Brain microvascular endothelial cell (primary cell): ENCODE measurements around the gene PAIP1.
"Not testable (repeated sequence)": the region's sequence is repeated elsewhere in the genome, so short reads cannot be mapped to it uniquely, and the experiment has no call there.

Source experiments
- DNase-seq: peaks from one replicate; pipeline ENCODE4 v3.0.0-alpha.2; 2020
- H3K27ac ChIP-seq: fragments of 250-450 bp; sonication (Bioruptor Pico); 2 replicates; pipeline ENCODE4 v1.5.1; 2020; ENCODE audit warnings: mild to moderate bottlenecking, moderate library complexity
- H3K27me3 ChIP-seq: fragments of 250-450 bp; sonication (Bioruptor Pico); replicated peaks from 2 replicates; pipeline ENCODE4 v1.5.1; 2020; ENCODE audit warnings: mild to moderate bottlenecking
- H3K36me3 ChIP-seq: fragments of 250-450 bp; sonication (Bioruptor Pico); replicated peaks from 2 replicates; pipeline ENCODE4 v1.5.1; 2020; ENCODE audit warnings: mild to moderate bottlenecking
- H3K4me3 ChIP-seq: 2 replicates; pipeline ENCODE4 v1.5.1; 2011; ENCODE audit warnings: low read depth, mild to moderate bottlenecking, control low read depth, low read length, moderate library complexity
- in situ Hi-C: cut with HindIII; loops from 2 replicates; pipeline ENCODE4 v1.10.0; 2017; ENCODE audit warnings: low sequenced_read_pairs, low pct_ligation_motif_present
- TF ChIP-seq, protein P1 (sequence below): IDR thresholded peaks from 2 replicates; pipeline ENCODE4 v1.5.1; 2011; ENCODE audit warnings: low read depth, mild to moderate bottlenecking, moderate library complexity, low read length, control low read depth, inconsistent platforms; ENCODE audit errors: missing control alignments

Gene PAIP1

DNA sequence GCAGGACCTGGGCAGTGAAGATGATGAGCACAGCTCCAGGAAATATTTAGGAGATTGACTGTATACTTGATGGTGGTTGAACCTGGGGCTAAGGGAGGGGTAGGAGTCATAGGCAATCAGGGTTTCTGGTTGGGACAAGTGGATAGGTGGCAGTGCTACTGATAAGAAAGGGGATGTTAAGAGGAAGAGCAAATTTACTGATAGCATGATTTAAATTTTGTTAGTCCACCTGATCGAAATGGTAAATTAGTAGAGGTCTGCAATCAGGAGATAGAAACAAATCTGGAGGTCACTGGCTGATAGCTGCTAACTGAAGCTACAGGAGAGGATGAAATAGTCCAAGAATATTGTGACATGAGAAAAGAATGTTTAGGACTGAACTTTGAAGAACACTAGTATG lies 36.3 kb downstream of the PAIP1 start:
- TF ChIP-seq, protein P1, sequence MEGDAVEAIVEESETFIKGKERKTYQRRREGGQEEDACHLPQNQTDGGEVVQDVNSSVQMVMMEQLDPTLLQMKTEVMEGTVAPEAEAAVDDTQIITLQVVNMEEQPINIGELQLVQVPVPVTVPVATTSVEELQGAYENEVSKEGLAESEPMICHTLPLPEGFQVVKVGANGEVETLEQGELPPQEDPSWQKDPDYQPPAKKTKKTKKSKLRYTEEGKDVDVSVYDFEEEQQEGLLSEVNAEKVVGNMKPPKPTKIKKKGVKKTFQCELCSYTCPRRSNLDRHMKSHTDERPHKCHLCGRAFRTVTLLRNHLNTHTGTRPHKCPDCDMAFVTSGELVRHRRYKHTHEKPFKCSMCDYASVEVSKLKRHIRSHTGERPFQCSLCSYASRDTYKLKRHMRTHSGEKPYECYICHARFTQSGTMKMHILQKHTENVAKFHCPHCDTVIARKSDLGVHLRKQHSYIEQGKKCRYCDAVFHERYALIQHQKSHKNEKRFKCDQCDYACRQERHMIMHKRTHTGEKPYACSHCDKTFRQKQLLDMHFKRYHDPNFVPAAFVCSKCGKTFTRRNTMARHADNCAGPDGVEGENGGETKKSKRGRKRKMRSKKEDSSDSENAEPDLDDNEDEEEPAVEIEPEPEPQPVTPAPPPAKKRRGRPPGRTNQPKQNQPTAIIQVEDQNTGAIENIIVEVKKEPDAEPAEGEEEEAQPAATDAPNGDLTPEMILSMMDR: no peak
- in situ Hi-C loops: no loop called here
- peaks cover 17% of the 10 kb centered on the region for H3K36me3 ChIP-seq
- H3K27ac ChIP-seq: no peak overlapping the region
- no peak for DNase-seq
- H3K4me3 ChIP-seq: no peak overlapping the region
- H3K27me3 ChIP-seq: no peaks in the 10 kb centered on the region

DNA sequence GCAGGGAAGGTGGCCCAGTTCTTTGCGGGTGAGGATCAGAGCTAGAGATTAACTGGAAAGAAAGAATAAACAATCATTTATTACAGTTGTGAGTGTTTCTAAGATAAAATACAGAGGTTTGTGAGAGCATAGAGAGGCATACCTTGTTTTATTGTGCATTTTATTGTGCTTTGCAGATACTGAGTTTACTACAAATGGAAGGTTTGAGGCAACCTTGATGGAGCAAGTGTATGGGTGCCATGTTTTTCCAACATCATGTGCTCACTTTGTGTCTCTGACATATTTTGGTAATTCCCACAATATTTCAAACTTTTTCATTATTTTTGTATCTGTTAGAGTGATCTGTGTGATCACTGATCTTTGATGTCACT lies 41.2 kb downstream of the PAIP1 start:
- H3K27me3 ChIP-seq: no peaks in the 10 kb centered on the region
- no peaks in the 10 kb centered on the region for H3K36me3 ChIP-seq
- no peak for DNase-seq
- in situ Hi-C loops: no loop called here
- H3K27ac ChIP-seq: peak overlapping the region; percentile 92
- TF ChIP-seq, protein P1: no peak
- peak overlapping the region; percentile 80 for H3K4me3 ChIP-seq

DNA sequence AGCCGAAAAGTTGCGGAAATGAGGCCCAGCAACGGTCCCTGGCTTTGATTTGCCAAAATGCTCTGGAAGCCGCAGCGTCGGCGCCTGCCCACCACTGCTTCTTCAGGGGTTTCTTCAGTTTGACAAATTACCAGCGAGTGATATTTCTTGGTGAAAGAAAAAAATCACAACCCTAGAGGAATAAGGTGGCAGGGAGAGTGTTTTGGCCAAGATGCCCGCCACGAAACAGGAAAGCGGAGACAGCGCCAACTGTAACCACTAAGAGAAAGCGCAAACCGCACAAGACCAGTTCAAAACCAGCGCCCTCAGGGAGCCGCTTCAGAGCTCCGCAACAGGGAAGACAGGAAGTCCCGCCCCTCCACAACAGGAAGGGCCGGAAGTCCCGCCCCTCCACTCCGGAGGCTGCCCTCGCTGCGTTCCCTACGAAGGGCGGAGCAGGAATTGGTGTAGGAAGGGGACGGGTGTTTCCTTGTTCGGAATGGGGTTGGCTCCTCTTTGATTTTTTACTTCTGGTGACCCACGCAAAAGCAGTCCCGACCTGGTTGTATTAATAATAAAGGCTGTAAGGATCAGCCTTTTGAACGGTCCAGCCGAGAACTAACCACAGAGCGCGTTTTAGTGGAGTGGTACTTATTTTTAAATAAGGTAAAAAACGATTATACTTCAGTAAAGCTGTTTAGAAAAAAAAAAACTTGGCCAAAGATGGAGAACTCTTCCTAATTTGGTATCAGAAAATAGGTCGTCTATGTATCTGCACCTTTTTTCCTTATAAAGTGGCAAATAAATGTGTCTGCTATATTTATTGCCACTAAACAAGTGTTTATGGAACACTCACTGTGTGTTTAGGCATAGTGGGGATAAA lies 41.8 kb downstream of the PAIP1 start, which contains the start of gene C5orf34:
C5orf34 (minus strand) TSS at position 333 of the 862 bp plus-strand sequence. CDS start 5,809 bp downstream, outside the sequence.
- Histone ChIP-seq H3K36me3 (no peaks in the 10 kb centered on the region), H3K27me3 (no peaks in the 10 kb centered on the region), H3K27ac (peak within 1 kb of the TSS; percentile 92), H3K4me3 (peak within 1 kb of the TSS; percentile 80)
- TF ChIP-seq, protein P1: no peak
- in situ Hi-C loops: no loop called here
- peak; percentile 95 for DNase-seq

DNA sequence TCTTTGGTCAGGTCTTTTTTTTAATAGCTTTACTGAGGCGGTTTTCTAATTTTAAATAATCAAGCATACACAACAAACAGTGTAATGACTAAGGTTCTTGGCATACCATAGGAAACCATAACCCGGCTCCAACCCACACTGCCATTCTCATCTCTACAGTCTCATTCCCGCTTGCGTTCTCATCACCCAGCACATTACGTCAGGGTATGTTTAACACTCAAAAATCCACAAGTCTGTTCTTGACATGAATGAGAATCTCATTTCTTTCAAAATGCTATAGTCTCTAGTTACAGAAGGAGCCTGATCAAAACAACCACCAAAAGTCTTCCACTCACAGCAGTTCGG lies 42.4 kb downstream of the PAIP1 start:
- TF ChIP-seq, protein P1: no peak
- Histone ChIP-seq H3K27ac (peak overlapping the region; percentile 92), H3K36me3 (no peaks in the 10 kb centered on the region), H3K27me3 (no peaks in the 10 kb centered on the region), H3K4me3 (peak overlapping the region; percentile 80)
- in situ Hi-C loops: no loop called here
- DNase-seq: peak; percentile 78

DNA sequence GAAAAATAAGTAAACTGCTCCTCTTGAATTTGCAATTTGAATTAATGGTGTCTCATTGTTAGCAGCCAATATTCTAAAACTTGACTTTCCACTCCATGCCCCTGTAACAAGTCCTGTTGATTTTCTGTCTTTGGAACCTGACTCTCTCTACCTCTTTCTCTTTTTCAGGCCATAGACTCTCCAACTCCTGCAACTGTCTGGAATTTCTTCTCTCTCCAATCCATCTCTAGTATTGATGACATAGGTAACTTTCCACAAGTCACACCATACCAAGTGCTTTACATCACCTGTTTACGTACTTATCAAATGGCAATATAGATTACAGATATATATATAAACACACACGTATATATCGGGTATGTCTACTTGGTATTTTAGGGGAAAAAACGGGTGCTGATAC lies 42.9 kb downstream of the PAIP1 start:
- Histone ChIP-seq H3K4me3 (peak overlapping the region; percentile 80), H3K27me3 (no peaks in the 10 kb centered on the region), H3K36me3 (no peaks in the 10 kb centered on the region), H3K27ac (peak overlapping the region; percentile 92)
- DNase-seq: no peak
- in situ Hi-C loops: no loop called here
- TF ChIP-seq, protein P1: no peak

DNA sequence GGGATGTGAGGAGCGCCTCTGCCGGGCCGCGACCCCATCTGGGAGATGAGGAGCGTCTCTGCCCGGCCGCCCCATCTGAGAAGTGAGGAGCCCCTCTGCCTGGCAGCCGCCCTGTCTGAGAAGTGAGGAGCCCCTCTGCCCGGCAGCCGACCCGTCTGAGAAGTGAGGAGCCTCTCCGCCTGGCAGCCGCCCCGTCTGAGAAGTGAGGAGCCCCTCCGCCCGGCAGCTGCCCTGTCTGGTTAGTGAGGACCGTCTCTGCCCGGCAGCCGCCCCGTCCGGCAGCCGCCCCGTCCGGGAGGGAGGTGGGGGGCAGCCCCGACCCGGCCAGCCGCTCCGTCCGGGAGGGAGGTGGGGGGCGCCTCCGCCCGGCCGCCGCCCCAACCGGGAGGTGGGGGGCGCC lies 45.8 kb downstream of the PAIP1 start:
- H3K27ac ChIP-seq, H3K27me3 ChIP-seq, in situ Hi-C loops, H3K4me3 ChIP-seq, H3K36me3 ChIP-seq, DNase-seq: not testable (repeated sequence)
